ENCODE data around the gene PDIA5.

The PDIA5 gene

DNA sequence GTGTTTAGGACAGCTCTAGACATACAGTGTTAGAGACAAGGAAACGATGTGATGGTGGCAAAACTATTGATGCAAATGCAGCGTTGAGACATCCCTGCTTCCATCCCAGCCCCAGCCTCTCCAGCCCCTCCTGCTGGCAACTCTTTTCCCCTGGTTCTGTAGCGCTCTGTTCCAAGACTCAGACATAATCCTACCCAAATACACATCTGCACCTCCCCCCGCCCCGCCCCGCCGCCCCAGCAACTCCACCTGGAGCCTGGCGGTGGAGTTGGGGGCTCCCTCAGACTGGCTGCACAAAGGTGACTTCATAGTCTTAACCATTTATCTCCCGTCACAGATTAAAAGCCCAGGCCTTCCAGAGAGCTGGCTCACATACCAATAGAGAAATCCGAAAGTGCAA lies 127.7 kb downstream of the PDIA5 start:
- H3K27me3 ChIP-seq (ENCODE audit: insufficient read depth, low read length): no peaks in the 10 kb centered on the region
- no peaks in the 10 kb centered on the region for H3K36me3 ChIP-seq (ENCODE audit: insufficient read depth, low read length)
- H3K9me3 ChIP-seq (ENCODE audit: insufficient read depth, low read depth, low read length): no peaks in the 10 kb centered on the region
- peaks cover 21% of the 10 kb centered on the region for H3K4me1 ChIP-seq (ENCODE audit: insufficient read depth, low read length)
- H3K4me3 ChIP-seq (ENCODE audit: low read length): no peak overlapping the region
- 8% methylated on average over 10 of the region's 10 CpGs for WGBS
- H3K9ac ChIP-seq (ENCODE audit: low read depth, low read length): no peak overlapping the region
- no peak overlapping the region for H3K27ac ChIP-seq (ENCODE audit: low read depth, low read length)

DNA sequence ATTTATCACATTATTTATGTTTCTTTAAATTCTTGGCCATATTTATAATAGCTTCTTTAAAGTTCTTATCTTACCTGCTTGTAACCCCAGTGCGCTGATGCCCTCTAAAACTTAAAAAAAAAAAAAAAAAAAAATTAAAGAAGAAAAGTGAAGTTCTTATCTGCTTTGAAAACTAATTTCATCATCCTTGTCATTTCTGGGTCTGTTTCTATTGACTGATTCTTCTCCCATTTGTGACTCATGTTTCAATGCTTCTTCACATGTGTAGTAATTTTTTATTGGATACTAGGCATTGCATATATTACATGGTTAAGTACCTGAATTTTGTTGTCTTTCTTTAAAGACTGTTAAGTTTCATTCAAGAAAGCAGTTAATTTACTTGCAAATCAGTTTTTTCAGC lies 131.5 kb downstream of the PDIA5 start:
- Histone ChIP-seq H3K27me3 (ENCODE audit: insufficient read depth, low read length) (no peaks in the 10 kb centered on the region), H3K4me1 (ENCODE audit: insufficient read depth, low read length) (peaks cover 31% of the 10 kb centered on the region), H3K9ac (ENCODE audit: low read depth, low read length) (no peak overlapping the region), H3K36me3 (ENCODE audit: insufficient read depth, low read length) (no peaks in the 10 kb centered on the region), H3K9me3 (ENCODE audit: insufficient read depth, low read depth, low read length) (no peaks in the 10 kb centered on the region), H3K4me3 (ENCODE audit: low read length) (no peak overlapping the region), H3K27ac (ENCODE audit: low read depth, low read length) (no peak overlapping the region)
- no CpG with 5 or more reads among the region's 1 CpG for WGBS

DNA sequence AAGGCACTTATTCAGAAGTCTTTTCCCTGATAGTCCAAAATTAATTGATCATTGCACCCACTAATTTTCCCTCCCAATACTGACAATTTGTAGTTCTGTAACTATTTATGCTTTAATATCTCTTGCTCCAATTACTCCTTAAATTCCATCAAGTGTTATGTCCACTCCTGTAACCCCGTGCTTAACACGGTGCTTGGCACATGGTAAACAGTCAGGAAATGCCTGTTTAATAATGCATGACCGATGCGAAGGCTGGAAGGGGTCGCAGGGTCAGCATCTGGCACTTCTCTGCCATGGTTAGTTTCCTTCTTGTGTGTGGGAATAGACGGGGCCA lies 134.4 kb downstream of the PDIA5 start:
- no peaks in the 10 kb centered on the region for H3K27me3 ChIP-seq (ENCODE audit: insufficient read depth, low read length)
- 14% methylated on average over 6 of the region's 6 CpGs for WGBS
- H3K9me3 ChIP-seq (ENCODE audit: insufficient read depth, low read depth, low read length): no peaks in the 10 kb centered on the region
- peak overlapping the region; percentile 39; the same call in 1 of the 2 replicates for H3K27ac ChIP-seq (ENCODE audit: low read depth, low read length)
- no peaks in the 10 kb centered on the region for H3K36me3 ChIP-seq (ENCODE audit: insufficient read depth, low read length)
- peaks cover 11% of the 10 kb centered on the region for H3K4me1 ChIP-seq (ENCODE audit: insufficient read depth, low read length)
- peak overlapping the region; percentile 56; the same call in 1 of the 2 replicates for H3K9ac ChIP-seq (ENCODE audit: low read depth, low read length)
- H3K4me3 ChIP-seq (ENCODE audit: low read length): peak overlapping the region; percentile 77

DNA sequence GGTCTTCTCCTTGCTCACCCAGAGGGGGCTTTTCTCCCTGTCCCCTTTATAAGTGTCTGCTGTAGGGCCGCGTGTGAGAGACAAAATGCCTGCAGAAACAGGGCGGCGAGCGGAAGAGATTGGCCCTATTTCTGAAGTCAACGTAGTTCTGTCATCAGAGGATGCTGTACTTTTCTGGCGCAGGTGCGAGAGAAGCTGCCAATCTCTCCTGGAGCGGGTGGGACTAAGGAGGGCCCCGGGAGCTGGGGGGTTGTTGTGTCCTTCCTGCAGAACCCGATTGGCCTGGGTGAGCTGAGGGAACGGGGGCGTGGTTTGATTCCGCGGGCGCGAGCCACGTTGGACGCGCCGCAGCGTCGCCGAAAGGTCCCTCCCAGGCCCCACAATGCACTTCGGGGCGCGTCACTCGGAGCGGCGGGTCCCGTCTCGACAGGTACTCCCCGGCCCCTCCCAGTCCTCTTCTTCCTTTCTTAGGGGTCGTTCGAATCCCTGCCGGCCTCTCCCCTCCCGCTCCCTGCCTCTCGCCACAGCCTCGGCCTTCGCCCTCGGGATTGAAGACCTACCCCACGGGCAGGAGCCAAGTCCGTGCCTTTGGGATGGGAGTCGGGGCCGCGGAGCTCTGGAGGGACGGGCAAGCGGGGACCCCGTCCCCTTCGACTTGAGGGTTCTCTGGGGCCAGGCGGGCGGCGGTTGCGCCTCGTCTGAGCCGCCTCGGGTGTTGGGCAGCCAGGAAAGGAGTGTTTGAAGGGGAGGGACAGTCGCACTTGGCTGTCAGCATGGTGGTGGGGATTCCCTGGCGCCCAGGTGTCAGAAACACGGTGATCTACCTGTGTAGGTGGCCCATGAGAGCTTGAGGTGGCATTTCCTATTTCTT lies 135.0 kb downstream of the PDIA5 start, which contains the start of gene SEC22A:
Gene SEC22A (plus strand): TSS at position 387 of the 871 bp plus-strand sequence. CDS start 7,275 bp downstream, outside the sequence.
- peak within 1 kb of the TSS; percentile 67; the same call in 1 of the 2 replicates for H3K27ac ChIP-seq (ENCODE audit: low read depth, low read length)
- no peaks in the 10 kb centered on the region for H3K36me3 ChIP-seq (ENCODE audit: insufficient read depth, low read length)
- under 1% methylated on average over 60 of the region's 60 CpGs for WGBS
- H3K9ac ChIP-seq (ENCODE audit: low read depth, low read length): peak within 1 kb of the TSS; percentile 79
- peak within 1 kb of the TSS; percentile 77 for H3K4me3 ChIP-seq (ENCODE audit: low read length)
- peaks cover 11% of the 10 kb centered on the region for H3K4me1 ChIP-seq (ENCODE audit: insufficient read depth, low read length)
- H3K9me3 ChIP-seq (ENCODE audit: insufficient read depth, low read depth, low read length): no peaks in the 10 kb centered on the region
- H3K27me3 ChIP-seq (ENCODE audit: insufficient read depth, low read length): no peaks in the 10 kb centered on the region

DNA sequence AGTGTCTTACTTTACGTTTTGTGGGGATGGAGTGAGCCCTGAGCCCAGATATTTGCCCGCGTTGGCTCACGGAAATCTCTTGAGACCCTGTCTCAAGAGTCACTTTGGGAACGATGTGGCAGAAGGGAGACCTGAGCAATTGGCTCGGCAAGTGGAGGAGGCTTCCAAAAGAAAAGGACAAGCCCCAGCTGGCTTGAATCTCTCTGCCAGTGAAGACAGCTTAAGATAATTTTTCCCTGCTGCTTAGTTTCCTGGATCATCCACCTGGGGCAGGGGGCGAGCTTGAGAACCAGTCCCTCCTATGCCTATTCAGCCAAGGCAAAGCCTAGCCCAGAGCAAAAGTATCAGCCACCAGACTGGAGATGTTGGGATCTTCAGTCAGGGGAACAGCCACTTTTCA lies 135.6 kb downstream of the PDIA5 start:
- H3K4me3 ChIP-seq (ENCODE audit: low read length): peak overlapping the region; percentile 77
- H3K9me3 ChIP-seq (ENCODE audit: insufficient read depth, low read depth, low read length): no peaks in the 10 kb centered on the region
- H3K9ac ChIP-seq (ENCODE audit: low read depth, low read length): peak overlapping the region; percentile 79
- H3K27ac ChIP-seq (ENCODE audit: low read depth, low read length): peak overlapping the region; percentile 67; the same call in 1 of the 2 replicates
- no peaks in the 10 kb centered on the region for H3K36me3 ChIP-seq (ENCODE audit: insufficient read depth, low read length)
- peaks cover 11% of the 10 kb centered on the region for H3K4me1 ChIP-seq (ENCODE audit: insufficient read depth, low read length)
- no peaks in the 10 kb centered on the region for H3K27me3 ChIP-seq (ENCODE audit: insufficient read depth, low read length)
- WGBS: 3% methylated on average over 7 of the region's 7 CpGs
